ENCODE data around the gene EDAR.

- no peak for TF ChIP-seq CTCF (IDR thresholded peaks at IDR 0.05)
- no peak for TF ChIP-seq EP300 (IDR thresholded peaks at IDR 0.05)
- no peak for TF ChIP-seq POLR2A (IDR thresholded peaks at IDR 0.05)
These were observed 79.0 kb downstream of the EDAR start for GRCh38 chr2:108910011-108910431.

Data from upper lobe of left lung (tissue), 4 donors.